HG02763 (cell line): ENCODE data around the gene REXO5.
A peak's percentile ranks its signal among the peaks of the same experiment; 100 is the strongest.
"Not testable (repeated sequence)": the region's sequence is repeated elsewhere in the genome, so short reads cannot be mapped to it uniquely, and the experiment has no call there.

Source experiments
- ATAC-seq: cut with Tn5 transposase; IDR thresholded peaks from one replicate; pipeline ENCODE4 v1.9.1; 2021; ENCODE audit warnings: mild to moderate bottlenecking, moderate library complexity; ENCODE audit not compliant: unreplicated experiment

REXO5 gene

GRCh38 chr16:20806168-20807050, at the start of gene REXO5, which contains the start of gene ERI2:
Gene REXO5 (plus strand): TSS chr16:20806527. CDS start chr16:20806954, 427 bp downstream.
Gene ERI2 (minus strand): TSS chr16:20806472. CDS start chr16:20806430, 42 bp downstream.
- peak; percentile 79 for ATAC-seq

- no peak for ATAC-seq
These were observed 46.0 kb upstream of the REXO5 start for GRCh38 chr16:20760346-20760745.

- ATAC-seq, result no peak
These were observed 45.2 kb upstream of the REXO5 start for GRCh38 chr16:20761175-20761574.

- ATAC-seq, result no peak
These were observed 43.8 kb upstream of the REXO5 start for GRCh38 chr16:20762404-20763123.

GRCh38 chr16:20763461-20764232, 42.7 kb upstream of the REXO5 start, which contains the start of gene ACSM3:
Gene ACSM3 (plus strand): TSS chr16:20764014. CDS start chr16:20770035, 6,021 bp downstream.
- ATAC-seq, result peak; percentile 95

GRCh38 chr16:20764448-20764847, 41.9 kb upstream of the REXO5 start:
- not testable (repeated sequence) for ATAC-seq

GRCh38 chr16:20765732-20766131, 40.6 kb upstream of the REXO5 start:
- ATAC-seq, result no peak

- ATAC-seq, result no peak
These were observed 40.0 kb upstream of the REXO5 start for GRCh38 chr16:20766294-20766693.

GRCh38 chr16:20767577-20767976, 38.8 kb upstream of the REXO5 start:
- ATAC-seq, result no peak

GRCh38 chr16:20768121-20768520, 38.2 kb upstream of the REXO5 start:
- ATAC-seq, result no peak

GRCh38 chr16:20768818-20769217, 37.5 kb upstream of the REXO5 start:
- ATAC-seq, result no peak

GRCh38 chr16:20773679-20774078, 32.6 kb upstream of the REXO5 start:
- ATAC-seq, result no peak

GRCh38 chr16:20774703-20775362, 31.5 kb upstream of the REXO5 start:
- ATAC-seq, result no peak

GRCh38 chr16:20781697-20782096, 24.6 kb upstream of the REXO5 start:
- ATAC-seq, result no peak

- ATAC-seq, result no peak
These were observed 23.9 kb upstream of the REXO5 start for GRCh38 chr16:20782470-20782869.

GRCh38 chr16:20784204-20784603, 22.1 kb upstream of the REXO5 start:
- ATAC-seq, result no peak

GRCh38 chr16:20789130-20789529, 17.2 kb upstream of the REXO5 start:
- no peak for ATAC-seq

GRCh38 chr16:20791923-20792612, 14.3 kb upstream of the REXO5 start:
- no peak for ATAC-seq

GRCh38 chr16:20798364-20798763, 8.0 kb upstream of the REXO5 start:
- ATAC-seq, result no peak

- no peak for ATAC-seq
These were observed 6.7 kb upstream of the REXO5 start for GRCh38 chr16:20799599-20799998.
